Right lung (tissue), 5 donors: ENCODE measurements around the gene KHDC3L. TPM values are rescaled to one million over a fixed set of nuclear protein-coding genes. Genes with fewer than 3 reads are reported as not detected.

ENCODE experiments used
- polyA plus RNA-seq, 5 donors: library from polyadenylated mRNA; unstranded; fragments of 120-200 nt; gene quantifications; one replicate each; pipeline versions ENCODE4 v1.2.1 to v1.2.3, GENCODE V29; 2013; ENCODE audit warnings: inconsistent platforms in 1 of 5, low replicate concordance in 1 of 5; ENCODE audit not compliant: insufficient read length in 5 of 5, insufficient read depth in 1 of 5

The KHDC3L gene
- polyA plus RNA-seq, 5 donors, result 0.14 TPM; not detected in 4

Other genes with a start within 250 kb of the KHDC3L start
- 1 to 10 TPM in 1 of 5 donors, under 1 TPM in 3, not detected in 1; 0.23 to 1.1 (median 0.55) TPM for gene KHDC1L, start 137.2 kb upstream of the KHDC3L start, polyA plus RNA-seq
- 10 to 100 TPM; 10.2 to 12.9 (median 10.8) TPM for gene KHDC1, start 99.5 kb upstream of the KHDC3L start, polyA plus RNA-seq
- not detected for gene DPPA5, start 8.4 kb upstream of the KHDC3L start, polyA plus RNA-seq
- gene OOEP, start 7.2 kb downstream of the KHDC3L start, polyA plus RNA-seq, result under 1 TPM in 3 of 5 donors, not detected in 2; 0.26 to 0.66 (median 0.37) TPM
- gene DDX43, start 32.2 kb downstream of the KHDC3L start, polyA plus RNA-seq, result 1 to 10 TPM in 2 of 5 donors, under 1 TPM in 3; 0.26 to 1.8 (median 1.00) TPM
- gene CGAS, start 89.6 kb downstream of the KHDC3L start, polyA plus RNA-seq, result 1 to 10 TPM; 5.4 to 7.8 (median 7.4) TPM
- gene MTO1, start 99.1 kb downstream of the KHDC3L start, polyA plus RNA-seq, result 10 to 100 TPM; 26.2 to 37.7 (median 30.8) TPM
- gene EEF1A1, start 158.4 kb downstream of the KHDC3L start, polyA plus RNA-seq, result over 10,000 TPM; 22,333 to 30,001 (median 25,548) TPM